Neural cell (in vitro differentiated cells): ENCODE measurements around the gene STX18.

Experiments used
- CTCF ChIP-seq: fragments of 450-650 bp; IDR thresholded peaks from 2 replicates; pipeline ENCODE4 v1.5.1; 2014; ENCODE audit warnings: antibody characterized with exemption, mild to moderate bottlenecking, moderate library complexity; ENCODE audit not compliant: poor library complexity, severe bottlenecking
- EP300 ChIP-seq: fragments of 450-650 bp; conservative IDR thresholded peaks from 2 replicates; pipeline ENCODE4 v1.6.1; 2014; ENCODE audit warnings: antibody characterized with exemption, mild to moderate bottlenecking, moderate library complexity; ENCODE audit not compliant: poor library complexity, severe bottlenecking
- EZH2 ChIP-seq: fragments of 200-600, 300-800 bp; shearing (Covaris generic), sonication (generic); IDR thresholded peaks from 2 replicates; pipeline ENCODE4 v1.6.1; 2014; ENCODE audit warnings: antibody characterized with exemption, low read length, borderline replicate concordance, mild to moderate bottlenecking; ENCODE audit not compliant: insufficient read depth, poor library complexity, severe bottlenecking
- POLR2AphosphoS5 ChIP-seq: IDR thresholded peaks from 2 replicates; pipeline ENCODE4 v1.6.1; 2012
- REST ChIP-seq: IDR thresholded peaks from 2 replicates; pipeline ENCODE4 v1.6.1; 2012; ENCODE audit warnings: borderline replicate concordance
- SMC3 ChIP-seq: fragments of 450-650 bp; conservative IDR thresholded peaks from 2 replicates; pipeline ENCODE4 v1.6.1; 2014; ENCODE audit warnings: antibody characterized with exemption, mild to moderate bottlenecking, moderate library complexity; ENCODE audit not compliant: poor library complexity

GRCh38 chr4:4491396-4491893, 50.4 kb downstream of the STX18 start:
- TF ChIP-seq CTCF (no peak), POLR2AphosphoS5 (no peak), EZH2 (no peak), SMC3 (no peak), EP300 (no peak), REST (no peak)
